ENCODE results near the gene PUS7.
A peak's percentile ranks its signal among the peaks of the same experiment; 100 is the strongest.
"Not testable (repeated sequence)": the region's sequence is repeated elsewhere in the genome, so short reads cannot be mapped to it uniquely, and the experiment has no call there.

The PUS7 gene

GRCh38 chr7:105524423-105524822, 2.4 kb upstream of the PUS7 start:
- not testable (repeated sequence) for H3K79me2 ChIP-seq (ENCODE audit: control insufficient read depth, insufficient read depth, low read length, poor library complexity)

GRCh38 chr7:105521027-105521716, 899 bp downstream of the PUS7 start:
- Histone ChIP-seq H3K14ac (ENCODE audit: low read length) (peak overlapping the region; percentile 32), H2AK5ac (ENCODE audit: low read length) (no peak overlapping the region), H2BK120ac (ENCODE audit: insufficient read depth, low read length, poor library complexity) (peak overlapping the region; percentile 37), H3K4me2 (ENCODE audit: low read length) (peak overlapping the region; percentile 90), H2BK5ac (ENCODE audit: low read depth, low read length, poor library complexity) (no peak overlapping the region), H3K23ac (ENCODE audit: low read length) (no peak overlapping the region), H4K8ac (ENCODE audit: low read depth, low read length) (peak overlapping the region; percentile 30), H3K79me1 (ENCODE audit: low read length) (peaks cover 2% of the 10 kb centered on the region), H4K91ac (ENCODE audit: low read depth, low read length) (peak overlapping the region; percentile 33), H3K36me3 (ENCODE audit: control insufficient read depth in 1 of 2, insufficient read depth in 2 of 2, low read length in 2 of 2) (no peaks in the 10 kb centered on the region), H3K9ac (ENCODE audit: low read length) (peak overlapping the region; percentile 91), H3K27me3 (ENCODE audit: insufficient read depth, low read length) (no peaks in the 10 kb centered on the region), H2BK12ac (ENCODE audit: low read length) (no peak overlapping the region), H3K27ac (ENCODE audit: low read depth, low read length) (peak overlapping the region; percentile 79), H3K18ac (ENCODE audit: low read length) (peak overlapping the region; percentile 33), H2AFZ (ENCODE audit: insufficient read depth, low read length, poor library complexity) (peak overlapping the region; percentile 27), H3K4me3 (ENCODE audit: low read depth, low read length) (peak overlapping the region; percentile 90), H3K79me2 (ENCODE audit: control insufficient read depth, insufficient read depth, low read length, poor library complexity) (peaks cover 2% of the 10 kb centered on the region), H3K4ac (ENCODE audit: low read depth, low read length) (no peak overlapping the region), H3K9me3 (ENCODE audit: insufficient read depth, low read depth, low read length) (no peaks in the 10 kb centered on the region), H4K12ac (ENCODE audit: low read depth, low read length) (peak overlapping the region; percentile 28), H3K4me1 (ENCODE audit: control insufficient read depth in 1 of 2, insufficient read depth in 2 of 2, low read length in 2 of 2) (no peaks in the 10 kb centered on the region)
- DNase-seq = peak; percentile 20 to 60
- WGBS (ENCODE audit: extremely low coverage, insufficient coverage, insufficient read length) = no CpG with 5 or more reads among the region's 25 CpGs

More at GRCh38 chr7:105524423-105524822, 2.4 kb upstream of the PUS7 start:
- not testable (repeated sequence) for H3K36me3 ChIP-seq (ENCODE audit: control insufficient read depth in 1 of 2, insufficient read depth in 2 of 2, low read length in 2 of 2); H4K12ac ChIP-seq (ENCODE audit: low read depth, low read length); H2BK5ac ChIP-seq (ENCODE audit: low read depth, low read length, poor library complexity); H2AK5ac ChIP-seq (ENCODE audit: low read length); DNase-seq; H3K4ac ChIP-seq (ENCODE audit: low read depth, low read length); H2AFZ ChIP-seq (ENCODE audit: insufficient read depth, low read length, poor library complexity); H3K4me2 ChIP-seq (ENCODE audit: low read length); H3K79me1 ChIP-seq (ENCODE audit: low read length); H3K27me3 ChIP-seq (ENCODE audit: insufficient read depth, low read length); H3K18ac ChIP-seq (ENCODE audit: low read length); H3K27ac ChIP-seq (ENCODE audit: low read depth, low read length); H3K23ac ChIP-seq (ENCODE audit: low read length); H3K9me3 ChIP-seq (ENCODE audit: insufficient read depth, low read depth, low read length); H3K14ac ChIP-seq (ENCODE audit: low read length); H3K9ac ChIP-seq (ENCODE audit: low read length); H3K4me3 ChIP-seq (ENCODE audit: low read depth, low read length); H3K4me1 ChIP-seq (ENCODE audit: control insufficient read depth in 1 of 2, insufficient read depth in 2 of 2, low read length in 2 of 2); H2BK120ac ChIP-seq (ENCODE audit: insufficient read depth, low read length, poor library complexity); H4K8ac ChIP-seq (ENCODE audit: low read depth, low read length); H2BK12ac ChIP-seq (ENCODE audit: low read length); H4K91ac ChIP-seq (ENCODE audit: low read depth, low read length)
- WGBS (ENCODE audit: extremely low coverage, insufficient coverage, insufficient read length) = no CpG with 5 or more reads among the region's 11 CpGs

GRCh38 chr7:105520620-105521019, 1.5 kb downstream of the PUS7 start:
- H3K4me3 ChIP-seq (ENCODE audit: low read depth, low read length); H2AFZ ChIP-seq (ENCODE audit: insufficient read depth, low read length, poor library complexity); H3K79me2 ChIP-seq (ENCODE audit: control insufficient read depth, insufficient read depth, low read length, poor library complexity); H3K4me1 ChIP-seq (ENCODE audit: control insufficient read depth in 1 of 2, insufficient read depth in 2 of 2, low read length in 2 of 2); H3K27me3 ChIP-seq (ENCODE audit: insufficient read depth, low read length); DNase-seq; H4K8ac ChIP-seq (ENCODE audit: low read depth, low read length); H4K12ac ChIP-seq (ENCODE audit: low read depth, low read length); H3K23ac ChIP-seq (ENCODE audit: low read length); H2BK120ac ChIP-seq (ENCODE audit: insufficient read depth, low read length, poor library complexity); H3K9me3 ChIP-seq (ENCODE audit: insufficient read depth, low read depth, low read length); H3K79me1 ChIP-seq (ENCODE audit: low read length); H3K9ac ChIP-seq (ENCODE audit: low read length); H2BK5ac ChIP-seq (ENCODE audit: low read depth, low read length, poor library complexity); H2AK5ac ChIP-seq (ENCODE audit: low read length); H3K4me2 ChIP-seq (ENCODE audit: low read length); H3K14ac ChIP-seq (ENCODE audit: low read length); H4K91ac ChIP-seq (ENCODE audit: low read depth, low read length); H3K18ac ChIP-seq (ENCODE audit: low read length); H3K36me3 ChIP-seq (ENCODE audit: control insufficient read depth in 1 of 2, insufficient read depth in 2 of 2, low read length in 2 of 2); H3K27ac ChIP-seq (ENCODE audit: low read depth, low read length); H2BK12ac ChIP-seq (ENCODE audit: low read length): not testable (repeated sequence)
- H3K4ac ChIP-seq (ENCODE audit: low read depth, low read length) = peak overlapping the region; percentile 10
- no CpG with 5 or more reads among the region's 7 CpGs for WGBS (ENCODE audit: extremely low coverage, insufficient coverage, insufficient read length)

- no peak overlapping the region for H3K23ac ChIP-seq (ENCODE audit: low read length)
- no peak overlapping the region for H2AFZ ChIP-seq (ENCODE audit: insufficient read depth, low read length, poor library complexity)
- no peak overlapping the region for H2BK120ac ChIP-seq (ENCODE audit: insufficient read depth, low read length, poor library complexity)
- no peak overlapping the region for H3K9ac ChIP-seq (ENCODE audit: low read length)
- no peaks in the 10 kb centered on the region for H3K9me3 ChIP-seq (ENCODE audit: insufficient read depth, low read depth, low read length)
- H4K12ac ChIP-seq (ENCODE audit: low read depth, low read length) = no peak overlapping the region
- H3K4me3 ChIP-seq (ENCODE audit: low read depth, low read length) = no peak overlapping the region
- H2AK5ac ChIP-seq (ENCODE audit: low read length) = no peak overlapping the region
- peak in 1 of 2 donors; percentile 13 for DNase-seq
- H3K4me1 ChIP-seq (ENCODE audit: control insufficient read depth in 1 of 2, insufficient read depth in 2 of 2, low read length in 2 of 2) = no peaks in the 10 kb centered on the region
- no peak overlapping the region for H2BK5ac ChIP-seq (ENCODE audit: low read depth, low read length, poor library complexity)
- H3K14ac ChIP-seq (ENCODE audit: low read length) = no peak overlapping the region
- H3K4me2 ChIP-seq (ENCODE audit: low read length) = no peak overlapping the region
- H3K36me3 ChIP-seq (ENCODE audit: control insufficient read depth in 1 of 2, insufficient read depth in 2 of 2, low read length in 2 of 2) = no peaks in the 10 kb centered on the region
- no peak overlapping the region for H3K4ac ChIP-seq (ENCODE audit: low read depth, low read length)
- no CpG with 5 or more reads among the region's 6 CpGs for WGBS (ENCODE audit: extremely low coverage, insufficient coverage, insufficient read length)
- H3K27me3 ChIP-seq (ENCODE audit: insufficient read depth, low read length) = no peaks in the 10 kb centered on the region
- no peak overlapping the region for H3K18ac ChIP-seq (ENCODE audit: low read length)
- no peak overlapping the region for H3K27ac ChIP-seq (ENCODE audit: low read depth, low read length)
- no peak overlapping the region for H2BK12ac ChIP-seq (ENCODE audit: low read length)
- H4K8ac ChIP-seq (ENCODE audit: low read depth, low read length) = no peak overlapping the region
- H4K91ac ChIP-seq (ENCODE audit: low read depth, low read length) = no peak overlapping the region
- H3K79me2 ChIP-seq (ENCODE audit: control insufficient read depth, insufficient read depth, low read length, poor library complexity) = peaks cover 2% of the 10 kb centered on the region
- peaks cover 2% of the 10 kb centered on the region for H3K79me1 ChIP-seq (ENCODE audit: low read length)
These were observed 2.7 kb downstream of the PUS7 start for GRCh38 chr7:105519353-105519752.

Measured in trophoblast cell (in vitro differentiated cells and primary cell).